Mammary epithelial cell (primary cell): Measurements from ENCODE around the gene DNAJC3.

Experiments
- CTCF ChIP-seq, 2 donors: IDR thresholded peaks in 1 of 2; conservative IDR thresholded peaks in 1 of 2; 2 replicates each; pipeline ENCODE4 v1.5.1; 2011 to 2012; ENCODE audit warnings: inconsistent platforms in 2 of 2, low read length in 2 of 2, mild to moderate bottlenecking in 2 of 2, control low read depth in 1 of 2, low read depth in 1 of 2; ENCODE audit not compliant: insufficient read depth in 1 of 2; ENCODE audit errors: extremely low read depth in 1 of 2
- EZH2 ChIP-seq: IDR thresholded peaks from 2 replicates; pipeline ENCODE4 v1.6.1; 2012; ENCODE audit warnings: low read length, inconsistent platforms, borderline replicate concordance

GRCh38 chr13:95797016-95797415 lies 120.1 kb downstream of the DNAJC3 start:
- TF ChIP-seq EZH2 (no peak), CTCF (conservative IDR thresholded peaks at IDR 0.05 in 1 of 2, IDR thresholded peaks at IDR 0.05 in 1 of 2; ENCODE audit: extremely low read depth in 1 of 2, insufficient read depth in 1 of 2, low read depth in 1 of 2, low read length in 2 of 2) (no peak)
